Neural cell (in vitro differentiated cells): ENCODE results near the gene COPG1. TPM values are rescaled to one million over a fixed set of nuclear protein-coding genes. Genes with fewer than 3 reads are reported as not detected.

Experiments
- H2AFZ ChIP-seq: fragments of 200-600, 300-800 bp; sonication (generic), shearing (Covaris generic); 2 replicates; pipeline ENCODE4 v1.6.0; 2014; ENCODE audit warnings: low read depth, mild to moderate bottlenecking, antibody characterized with exemption, low read length, moderate library complexity
- H3F3A ChIP-seq: fragments of 200-600 bp; shearing (Covaris generic); 2 replicates; pipeline ENCODE4 v1.6.1; 2016; ENCODE audit warnings: mild to moderate bottlenecking, moderate library complexity, mixed read lengths, antibody characterized with exemption, low read length; ENCODE audit not compliant: insufficient read depth, poor library complexity, severe bottlenecking
- H3K27ac ChIP-seq: fragments of 200-600, 300-800 bp; sonication (generic), shearing (Covaris generic); 2 replicates; pipeline ENCODE4 v1.5.1; 2014; ENCODE audit warnings: mild to moderate bottlenecking, low read length, moderate library complexity
- H3K27me3 ChIP-seq: fragments of 300-800, 200-600 bp; sonication (generic), shearing (Covaris generic); 2 replicates; pipeline ENCODE4 v1.6.0; 2014; ENCODE audit warnings: mild to moderate bottlenecking, low read depth, low read length, moderate library complexity; ENCODE audit not compliant: insufficient read depth
- H3K36me3 ChIP-seq: fragments of 300-800, 200-600 bp; sonication (generic), shearing (Covaris generic); 2 replicates; pipeline ENCODE4 v1.5.1; 2014; ENCODE audit warnings: mild to moderate bottlenecking, antibody characterized with exemption, low read length, moderate library complexity; ENCODE audit not compliant: insufficient read depth
- H3K4me2 ChIP-seq: fragments of 300-800, 200-600 bp; sonication (generic), shearing (Covaris generic); 2 replicates; pipeline ENCODE4 v1.6.0; 2014; ENCODE audit warnings: mild to moderate bottlenecking, low read length
- H3K4me3 ChIP-seq: fragments of 300-800, 200-600 bp; sonication (generic), shearing (Covaris generic); 2 replicates; pipeline ENCODE4 v1.5.1; 2014; ENCODE audit warnings: mild to moderate bottlenecking, low read length, moderate library complexity
- H3K79me2 ChIP-seq: fragments of 200-600 bp; shearing (Covaris generic); replicated peaks from 2 replicates; pipeline ENCODE4 v1.6.0; 2014; ENCODE audit warnings: mild to moderate bottlenecking, low read length, moderate library complexity; ENCODE audit not compliant: insufficient read depth
- H3K9ac ChIP-seq: fragments of 300-800, 200-600 bp; sonication (generic), shearing (Covaris generic); 2 replicates; pipeline ENCODE4 v1.6.1; 2016; ENCODE audit warnings: mild to moderate bottlenecking, low read length, mixed read lengths
- H3K9me2 ChIP-seq: fragments of 200-600 bp; shearing (Covaris generic); 2 replicates; pipeline ENCODE4 v1.6.1; 2016; ENCODE audit warnings: mild to moderate bottlenecking, low read length, mixed read lengths; ENCODE audit not compliant: insufficient read depth
- H3K9me3 ChIP-seq: fragments of 200-600, 300-800 bp; sonication (generic), shearing (Covaris generic); 2 replicates; pipeline ENCODE4 v1.6.1; 2016; ENCODE audit warnings: mild to moderate bottlenecking, mixed run types, low read length, moderate library complexity, mixed read lengths
- H4K20me1 ChIP-seq: fragments of 200-600 bp; shearing (Covaris generic); 2 replicates; pipeline ENCODE4 v1.6.1; 2016; ENCODE audit warnings: mild to moderate bottlenecking, mixed run types; ENCODE audit not compliant: insufficient read depth
- CTCF ChIP-seq: fragments of 450-650 bp; IDR thresholded peaks from 2 replicates; pipeline ENCODE4 v1.5.1; 2014; ENCODE audit warnings: antibody characterized with exemption, mild to moderate bottlenecking, moderate library complexity; ENCODE audit not compliant: poor library complexity, severe bottlenecking
- EP300 ChIP-seq: fragments of 450-650 bp; conservative IDR thresholded peaks from 2 replicates; pipeline ENCODE4 v1.6.1; 2014; ENCODE audit warnings: antibody characterized with exemption, mild to moderate bottlenecking, moderate library complexity; ENCODE audit not compliant: poor library complexity, severe bottlenecking
- EZH2 ChIP-seq: fragments of 200-600, 300-800 bp; shearing (Covaris generic), sonication (generic); IDR thresholded peaks from 2 replicates; pipeline ENCODE4 v1.6.1; 2014; ENCODE audit warnings: antibody characterized with exemption, low read length, borderline replicate concordance, mild to moderate bottlenecking; ENCODE audit not compliant: insufficient read depth, poor library complexity, severe bottlenecking
- MXI1 ChIP-seq: fragments of 450-650 bp; conservative IDR thresholded peaks from 2 replicates; pipeline ENCODE4 v1.6.1; 2014; ENCODE audit warnings: antibody characterized with exemption, mild to moderate bottlenecking; ENCODE audit not compliant: poor library complexity, severe bottlenecking
- POLR2AphosphoS5 ChIP-seq: IDR thresholded peaks from 2 replicates; pipeline ENCODE4 v1.6.1; 2012
- RAD21 ChIP-seq: fragments of 450-650 bp; conservative IDR thresholded peaks from 2 replicates; pipeline ENCODE4 v1.6.1; 2014; ENCODE audit warnings: antibody characterized with exemption, mild to moderate bottlenecking, moderate library complexity
- REST ChIP-seq: IDR thresholded peaks from 2 replicates; pipeline ENCODE4 v1.6.1; 2012; ENCODE audit warnings: borderline replicate concordance
- SMC3 ChIP-seq: fragments of 450-650 bp; conservative IDR thresholded peaks from 2 replicates; pipeline ENCODE4 v1.6.1; 2014; ENCODE audit warnings: antibody characterized with exemption, mild to moderate bottlenecking, moderate library complexity; ENCODE audit not compliant: poor library complexity
- TAF1 ChIP-seq: IDR thresholded peaks from 2 replicates; pipeline ENCODE4 v1.6.1; 2012; ENCODE audit warnings: low read depth
- polyA plus RNA-seq: library from polyadenylated mRNA; depleted of rRNA; stranded (reverse); fragments of >200 nt; gene quantifications from 2 replicates; pipeline ENCODE4 v1.2.3, GENCODE V29; 2014

COPG1 gene
- polyA plus RNA-seq, 1 donor from 2014 or later, result 75.0 TPM

- no peaks in the 10 kb centered on the region for H3K9me3 ChIP-seq
- no peak for TF ChIP-seq TAF1
- TF ChIP-seq EP300, result no peak
- TF ChIP-seq MXI1, result no peak
- TF ChIP-seq CTCF, result no peak
- TF ChIP-seq REST, result no peak
- TF ChIP-seq SMC3, result no peak
- no peak for TF ChIP-seq RAD21
- no peak for TF ChIP-seq POLR2AphosphoS5
- no peak for TF ChIP-seq EZH2
- no peak overlapping the region for H2AFZ ChIP-seq
- no peaks in the 10 kb centered on the region for H3K9me2 ChIP-seq
- no peak overlapping the region for H3K27ac ChIP-seq
- no peaks in the 10 kb centered on the region for H3K79me2 ChIP-seq
- H3K36me3 ChIP-seq, result no peaks in the 10 kb centered on the region
- no peak overlapping the region for H3K9ac ChIP-seq
- no peak overlapping the region for H3K4me3 ChIP-seq
- H3K27me3 ChIP-seq, result no peaks in the 10 kb centered on the region
- no peaks in the 10 kb centered on the region for H3F3A ChIP-seq
- no peaks in the 10 kb centered on the region for H4K20me1 ChIP-seq
- H3K4me2 ChIP-seq, result no peak overlapping the region
Measured at GRCh38 chr3:129291236-129291886, 42.0 kb downstream of the COPG1 start.

- H3K9ac ChIP-seq, result no peak overlapping the region
- no peaks in the 10 kb centered on the region for H3K9me2 ChIP-seq
- no peaks in the 10 kb centered on the region for H3F3A ChIP-seq
- H3K4me3 ChIP-seq, result no peak overlapping the region
- H3K9me3 ChIP-seq, result no peaks in the 10 kb centered on the region
- H3K79me2 ChIP-seq, result no peaks in the 10 kb centered on the region
- H3K27ac ChIP-seq, result no peak overlapping the region
- H3K4me2 ChIP-seq, result no peak overlapping the region
- no peaks in the 10 kb centered on the region for H3K36me3 ChIP-seq
- no peaks in the 10 kb centered on the region for H3K27me3 ChIP-seq
- TF ChIP-seq POLR2AphosphoS5, result no peak
- no peak for TF ChIP-seq EP300
- TF ChIP-seq EZH2, result no peak
- TF ChIP-seq SMC3, result no peak
- no peak for TF ChIP-seq TAF1
- no peak for TF ChIP-seq CTCF
- TF ChIP-seq RAD21, result no peak
- TF ChIP-seq MXI1, result no peak
- no peak for TF ChIP-seq REST
- no peak overlapping the region for H2AFZ ChIP-seq
- H4K20me1 ChIP-seq, result no peaks in the 10 kb centered on the region
Measured at GRCh38 chr3:129295286-129295685, 45.9 kb downstream of the COPG1 start.
